GM06990 (cell line): ENCODE data around the gene GABPA.
"Not testable (repeated sequence)": the region's sequence is repeated elsewhere in the genome, so short reads cannot be mapped to it uniquely, and the experiment has no call there.

ENCODE experiments used
- DNase-seq: peaks from one replicate; pipeline ENCODE4 v3.0.0-alpha.2; 2011; ENCODE audit not compliant: insufficient read length; ENCODE audit errors: extremely low read depth
- H3K27me3 ChIP-seq: replicated peaks from 2 replicates; pipeline ENCODE4 v1.6.0; 2011; ENCODE audit warnings: low read length; ENCODE audit not compliant: control insufficient read depth, insufficient read depth
- H3K36me3 ChIP-seq: 2 replicates; pipeline ENCODE4 v1.5.1; 2011; ENCODE audit warnings: low read length; ENCODE audit not compliant: control insufficient read depth, insufficient read depth
- H3K4me3 ChIP-seq: replicated peaks from 2 replicates; pipeline ENCODE4 v1.5.1; 2011; ENCODE audit warnings: low read depth, mild to moderate bottlenecking, control low read depth, low read length
- TF ChIP-seq, protein P1 (sequence below): IDR thresholded peaks from 2 replicates; pipeline ENCODE4 v1.5.1; 2011; ENCODE audit warnings: low read length, control low read depth, mild to moderate bottlenecking, inconsistent platforms; ENCODE audit not compliant: insufficient read depth, poor library complexity, severe bottlenecking

The GABPA gene

DNA sequence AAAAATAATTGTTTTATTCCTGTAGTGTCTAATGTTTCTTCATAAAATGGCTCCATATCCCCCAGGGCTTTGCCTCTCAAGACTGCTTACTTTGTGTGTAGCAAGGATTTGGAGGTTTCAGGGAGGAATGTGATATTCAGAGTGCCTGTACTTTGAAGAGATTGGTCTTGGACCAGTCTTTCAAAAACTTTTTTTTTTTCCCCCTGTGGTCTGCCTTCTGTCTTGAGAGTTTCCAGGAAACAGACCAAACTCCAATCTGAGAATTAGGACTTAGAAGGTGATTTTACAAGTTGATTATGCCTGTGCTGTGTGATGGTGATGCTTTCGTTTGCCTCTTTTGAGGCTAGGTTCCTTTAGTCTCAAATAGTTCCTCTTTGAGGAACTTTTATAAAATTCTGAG lies 25.9 kb downstream of the GABPA start:
- Histone ChIP-seq H3K27me3 (no peaks in the 10 kb centered on the region), H3K4me3 (no peak overlapping the region), H3K36me3 (peaks cover 2% of the 10 kb centered on the region)
- TF ChIP-seq, protein P1, sequence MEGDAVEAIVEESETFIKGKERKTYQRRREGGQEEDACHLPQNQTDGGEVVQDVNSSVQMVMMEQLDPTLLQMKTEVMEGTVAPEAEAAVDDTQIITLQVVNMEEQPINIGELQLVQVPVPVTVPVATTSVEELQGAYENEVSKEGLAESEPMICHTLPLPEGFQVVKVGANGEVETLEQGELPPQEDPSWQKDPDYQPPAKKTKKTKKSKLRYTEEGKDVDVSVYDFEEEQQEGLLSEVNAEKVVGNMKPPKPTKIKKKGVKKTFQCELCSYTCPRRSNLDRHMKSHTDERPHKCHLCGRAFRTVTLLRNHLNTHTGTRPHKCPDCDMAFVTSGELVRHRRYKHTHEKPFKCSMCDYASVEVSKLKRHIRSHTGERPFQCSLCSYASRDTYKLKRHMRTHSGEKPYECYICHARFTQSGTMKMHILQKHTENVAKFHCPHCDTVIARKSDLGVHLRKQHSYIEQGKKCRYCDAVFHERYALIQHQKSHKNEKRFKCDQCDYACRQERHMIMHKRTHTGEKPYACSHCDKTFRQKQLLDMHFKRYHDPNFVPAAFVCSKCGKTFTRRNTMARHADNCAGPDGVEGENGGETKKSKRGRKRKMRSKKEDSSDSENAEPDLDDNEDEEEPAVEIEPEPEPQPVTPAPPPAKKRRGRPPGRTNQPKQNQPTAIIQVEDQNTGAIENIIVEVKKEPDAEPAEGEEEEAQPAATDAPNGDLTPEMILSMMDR, result no peak
- DNase-seq, result no peak

DNA sequence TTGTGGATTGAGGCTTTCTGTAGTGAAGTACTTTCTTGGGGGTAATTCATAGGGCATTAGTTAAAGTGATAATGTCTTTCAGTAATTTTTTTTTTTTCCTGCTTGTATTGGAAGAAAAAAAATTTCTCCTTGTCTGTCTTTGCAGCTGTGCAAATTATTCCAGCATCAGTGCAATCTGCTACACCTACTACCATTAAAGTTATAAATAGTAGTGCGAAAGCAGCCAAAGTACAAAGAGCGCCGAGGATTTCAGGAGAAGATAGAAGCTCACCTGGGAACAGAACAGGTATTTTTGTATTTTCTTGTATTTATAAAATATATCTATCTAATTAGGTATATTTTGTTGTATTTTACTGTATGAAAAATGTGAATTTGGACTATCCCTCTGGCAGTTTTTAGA lies 29.3 kb downstream of the GABPA start:
- TF ChIP-seq, protein P1, result no peak
- Histone ChIP-seq H3K27me3 (no peaks in the 10 kb centered on the region), H3K36me3 (no peaks in the 10 kb centered on the region; the same call in none of the 2 replicates), H3K4me3 (no peak overlapping the region)
- no peak for DNase-seq

DNA sequence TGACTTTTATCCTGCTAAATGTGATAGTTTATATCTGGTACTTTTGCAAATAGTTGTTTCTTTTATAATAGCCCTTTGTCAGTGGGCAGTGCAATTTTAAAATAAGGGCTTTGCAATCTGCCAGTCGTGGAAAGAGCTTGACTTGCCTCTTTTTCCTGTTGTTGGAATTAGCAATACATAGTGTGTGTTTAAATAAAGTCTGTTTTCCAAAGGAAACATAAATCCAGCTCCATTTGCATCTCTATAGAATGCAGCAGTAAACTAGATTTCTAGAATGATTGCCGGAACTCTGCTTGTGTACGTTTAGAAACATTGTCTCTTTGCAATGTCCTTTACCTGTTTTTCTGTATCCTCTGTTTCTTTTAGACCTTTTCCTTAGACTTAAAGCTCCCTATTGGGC lies 33.1 kb downstream of the GABPA start:
- Histone ChIP-seq H3K36me3 (no peaks in the 10 kb centered on the region; the same call in 1 of the 2 replicates), H3K4me3 (no peak overlapping the region), H3K27me3 (no peaks in the 10 kb centered on the region)
- TF ChIP-seq, protein P1, result no peak
- DNase-seq, result no peak

DNA sequence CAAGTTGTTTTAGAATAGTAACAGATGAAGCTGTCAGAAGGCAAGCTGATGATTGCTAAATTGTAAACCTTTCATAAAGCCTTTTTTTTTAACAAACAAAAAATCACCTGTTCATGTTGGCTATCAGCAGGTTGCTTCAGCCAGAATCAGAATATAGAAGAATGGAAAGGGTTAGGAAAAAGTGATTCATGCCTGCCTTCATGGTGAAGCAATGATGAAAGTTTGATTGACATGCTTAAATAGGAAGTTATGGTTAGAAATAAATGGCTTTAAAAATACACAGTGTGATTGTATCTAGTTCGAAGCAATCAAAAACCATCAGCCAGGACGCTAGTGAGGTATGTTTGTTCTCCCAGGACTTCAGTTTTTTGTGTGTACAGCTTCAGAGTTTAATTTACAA lies 37.9 kb downstream of the GABPA start:
- TF ChIP-seq, protein P1, result no peak
- Histone ChIP-seq H3K27me3 (no peaks in the 10 kb centered on the region), H3K36me3 (no peaks in the 10 kb centered on the region), H3K4me3 (no peak overlapping the region)
- DNase-seq, result no peak

DNA sequence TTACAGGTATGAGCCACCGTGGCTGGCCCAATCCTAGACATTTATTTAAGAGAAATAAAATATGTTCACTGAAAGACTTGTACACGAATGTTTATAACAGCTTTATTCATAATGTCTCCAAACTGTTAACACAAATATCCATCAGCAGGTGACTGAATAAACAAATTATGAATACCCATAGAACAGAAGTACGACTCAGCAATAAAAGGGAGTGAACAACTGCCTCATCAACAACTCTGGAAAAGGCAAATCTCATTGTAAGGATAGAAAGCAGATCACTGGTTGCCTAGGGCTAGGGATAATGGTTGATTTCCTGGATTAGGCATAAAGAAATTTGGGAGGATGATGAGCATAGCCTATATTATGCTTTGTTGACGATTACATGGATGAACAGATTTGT lies 41.7 kb downstream of the GABPA start:
- no peak for DNase-seq
- TF ChIP-seq, protein P1, result no peak
- Histone ChIP-seq H3K27me3 (no peaks in the 10 kb centered on the region), H3K4me3 (no peak overlapping the region), H3K36me3 (no peaks in the 10 kb centered on the region)

DNA sequence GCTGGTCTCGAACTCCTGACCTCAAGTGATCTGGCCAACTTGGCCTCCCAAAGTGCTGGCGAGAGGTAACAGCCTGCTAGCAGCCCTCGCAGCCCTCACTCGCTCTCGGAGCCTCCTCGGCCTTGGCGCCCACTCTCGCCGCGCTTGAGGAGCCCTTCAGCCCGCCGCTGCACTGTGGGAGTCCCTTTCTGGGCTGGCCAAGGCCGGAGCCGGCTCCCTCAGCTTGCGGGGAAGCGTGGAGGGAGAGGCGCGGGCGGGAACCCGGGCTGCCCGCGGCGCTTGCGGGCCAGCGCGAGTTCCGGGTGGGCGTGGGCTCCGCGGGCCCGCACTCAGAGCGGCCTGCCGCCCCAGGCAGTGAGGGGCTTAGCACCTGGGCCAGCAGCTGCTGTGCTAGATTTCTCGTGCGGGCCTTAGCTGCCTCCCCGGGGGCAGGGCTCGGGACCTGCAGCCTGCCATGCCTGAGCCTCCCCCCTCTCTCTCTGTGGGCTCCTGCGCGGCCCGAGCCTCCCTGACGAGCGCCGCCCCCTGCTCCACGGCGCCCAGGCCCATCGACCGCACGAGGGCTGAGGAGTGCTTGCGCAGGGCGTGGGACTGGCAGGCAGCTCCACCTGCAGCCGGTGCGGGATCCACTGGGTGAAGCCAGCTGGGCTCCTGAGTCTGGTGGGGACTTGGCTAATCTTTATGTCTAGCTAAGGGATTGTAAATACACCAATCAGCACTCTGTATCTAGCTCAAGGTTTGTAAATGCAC lies 43.5 kb downstream of the GABPA start:
- DNase-seq, H3K4me3 ChIP-seq, H3K27me3 ChIP-seq, H3K36me3 ChIP-seq: not testable (repeated sequence)
